ENCODE data around the gene TEX19.
"Not testable (repeated sequence)": the region's sequence is repeated elsewhere in the genome, so short reads cannot be mapped to it uniquely, and the experiment has no call there.

TEX19 gene

DNA sequence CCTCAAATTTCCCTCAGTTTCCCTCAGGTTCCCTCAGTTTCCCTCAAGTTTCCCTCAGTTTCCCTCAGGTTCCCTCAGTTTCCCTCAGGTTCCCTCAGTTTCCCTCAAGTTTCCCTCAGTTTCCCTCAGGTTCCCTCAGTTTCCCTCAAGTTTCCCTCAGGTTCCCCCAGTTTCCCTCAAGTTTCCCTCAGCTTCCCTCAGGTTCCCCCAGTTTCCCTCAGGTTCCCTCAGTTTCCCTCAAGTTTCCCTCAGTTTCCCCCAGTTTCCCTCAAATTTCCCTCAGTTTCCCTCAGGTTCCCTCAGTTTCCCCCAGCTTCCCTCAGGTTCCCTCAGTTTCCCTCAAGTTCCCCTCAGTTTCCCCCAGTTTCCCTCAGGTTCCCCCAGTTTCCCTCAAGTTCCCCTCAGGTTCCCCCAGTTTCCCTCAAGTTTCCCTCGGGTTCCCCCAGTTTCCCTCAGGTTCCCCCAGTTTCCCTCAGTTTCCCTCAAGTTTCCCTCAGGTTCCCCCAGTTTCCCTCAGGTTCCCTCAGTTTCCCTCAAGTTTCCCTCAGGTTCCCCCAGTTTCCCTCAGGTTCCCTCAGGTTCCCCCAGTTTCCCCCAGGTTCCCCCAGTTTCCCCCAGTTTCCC is 516 bp downstream of the TEX19 start:
- DNase-seq = not testable (repeated sequence)

DNA sequence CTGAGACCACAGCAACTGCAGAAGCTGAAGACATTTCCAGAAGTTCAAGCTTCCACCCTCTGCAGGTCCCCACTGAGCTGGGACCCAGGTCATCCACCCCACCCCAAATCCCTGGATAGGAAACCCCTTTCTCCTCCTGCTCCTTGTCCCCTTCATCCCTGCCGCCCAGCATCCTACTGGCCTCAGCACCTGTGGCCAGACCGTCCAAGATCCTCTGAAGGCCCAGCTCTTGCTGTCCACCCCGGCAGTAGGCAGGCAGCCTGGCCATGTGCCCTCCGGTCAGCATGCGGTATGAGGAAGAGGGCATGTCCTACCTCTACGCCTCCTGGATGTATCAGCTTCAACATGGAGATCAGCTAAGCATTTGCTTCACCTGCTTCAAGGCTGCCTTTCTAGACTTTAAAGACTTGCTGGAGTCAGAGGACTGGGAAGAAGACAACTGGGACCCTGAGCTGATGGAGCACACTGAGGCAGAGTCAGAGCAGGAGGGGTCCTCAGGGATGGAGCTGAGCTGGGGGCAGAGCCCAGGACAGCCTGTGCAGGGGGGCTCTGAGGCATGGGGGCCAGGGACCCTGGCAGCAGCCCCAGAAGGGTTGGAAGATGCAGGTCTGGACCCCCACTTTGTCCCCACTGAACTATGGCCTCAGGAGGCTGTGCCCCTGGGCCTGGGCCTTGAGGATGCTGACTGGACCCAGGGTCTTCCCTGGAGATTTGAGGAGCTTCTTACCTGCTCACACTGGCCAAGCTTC is 3.0 kb downstream of the TEX19 start:
- no peak for DNase-seq

DNA sequence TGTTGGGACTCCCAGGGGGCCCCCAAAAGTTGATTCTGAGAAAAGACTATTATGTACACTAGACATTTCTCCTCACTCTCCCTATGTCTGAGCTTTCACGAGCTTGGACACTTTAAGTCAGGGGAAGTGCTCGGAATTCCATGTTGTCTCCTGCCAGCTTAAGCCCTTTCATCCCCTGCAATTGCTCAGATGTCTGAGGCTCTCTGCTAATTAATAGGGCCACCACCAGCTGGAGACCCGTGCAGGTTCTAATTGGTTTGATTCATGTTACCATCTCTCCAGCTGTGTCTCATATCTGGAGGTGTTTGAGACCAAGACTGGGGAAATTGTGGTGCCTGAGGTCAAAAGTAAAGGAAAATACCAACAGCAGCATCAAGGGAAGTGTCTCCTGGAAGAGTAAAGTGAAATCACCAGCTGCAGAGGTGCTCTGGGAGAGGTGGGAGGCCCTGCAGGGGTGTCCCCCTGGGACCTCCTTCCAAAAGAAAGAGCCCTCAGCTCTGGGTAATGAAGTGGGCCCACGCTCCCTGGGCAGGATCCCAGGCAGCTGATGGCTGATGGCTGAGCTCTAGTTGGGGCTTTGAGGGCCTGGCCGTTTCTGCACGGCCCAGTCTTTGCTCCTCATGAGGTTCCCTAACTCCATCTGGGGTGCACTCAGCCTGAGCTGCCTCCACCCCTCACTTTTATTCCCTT is 6.7 kb downstream of the TEX19 start:
- DNase-seq = no peak

DNA sequence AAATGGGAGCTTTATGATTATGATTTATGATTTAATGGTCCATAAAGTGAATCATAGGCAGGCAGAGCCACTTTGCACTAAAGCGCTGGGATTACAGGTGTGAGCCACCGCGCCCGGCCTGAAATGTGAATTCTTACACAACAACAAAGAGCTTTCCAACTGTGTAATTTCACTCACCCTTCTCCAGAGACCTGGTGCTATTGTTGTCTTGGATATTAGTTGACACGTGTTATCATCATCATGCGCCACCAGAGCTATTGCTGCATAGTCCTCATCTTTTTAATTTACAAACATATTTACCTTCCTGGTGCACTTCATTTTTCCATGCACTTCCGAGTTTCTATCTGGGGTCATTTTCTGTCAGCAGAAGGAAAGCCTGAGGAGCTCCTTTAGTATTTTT is 7.7 kb downstream of the TEX19 start:
- DNase-seq = no peak

DNA sequence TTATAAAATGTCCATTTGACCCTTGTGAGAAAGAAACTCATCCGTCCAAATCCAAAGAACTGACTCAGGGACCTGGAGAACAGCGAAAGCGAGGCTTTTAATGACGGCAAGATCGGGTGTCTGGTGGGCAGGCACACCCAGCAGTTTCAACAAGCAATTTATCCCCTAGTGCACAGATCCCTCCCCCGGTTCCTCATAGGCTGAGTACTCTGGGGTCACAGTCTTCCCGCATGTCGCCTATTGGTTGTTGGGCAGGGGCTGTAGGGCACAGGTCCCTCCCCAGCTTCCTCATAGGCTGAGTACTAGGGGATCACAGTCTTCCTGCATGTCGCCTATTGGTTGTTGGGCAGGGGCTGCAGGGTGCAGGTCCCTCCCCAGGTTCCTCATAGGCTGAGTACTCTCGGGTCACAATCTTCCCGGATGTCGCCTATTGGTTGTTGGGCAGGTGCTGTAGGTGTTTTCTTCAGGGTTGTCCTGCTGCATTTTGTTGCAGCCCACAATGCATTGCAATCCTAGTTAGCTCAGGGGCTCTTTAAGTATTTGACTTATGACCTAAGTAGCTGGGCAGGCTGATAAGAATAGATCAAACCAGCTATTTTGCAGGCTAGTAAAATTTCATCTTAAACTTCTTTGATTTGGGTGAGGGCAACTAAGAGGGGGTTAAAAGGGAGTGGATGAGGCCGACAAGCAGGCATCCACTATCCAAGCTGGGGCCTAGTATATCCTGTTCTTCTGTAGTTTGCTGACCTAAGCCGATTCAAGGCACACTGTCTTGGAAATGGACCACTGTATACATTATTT is 8.9 kb downstream of the TEX19 start:
- DNase-seq = peak; percentile 34

DNA sequence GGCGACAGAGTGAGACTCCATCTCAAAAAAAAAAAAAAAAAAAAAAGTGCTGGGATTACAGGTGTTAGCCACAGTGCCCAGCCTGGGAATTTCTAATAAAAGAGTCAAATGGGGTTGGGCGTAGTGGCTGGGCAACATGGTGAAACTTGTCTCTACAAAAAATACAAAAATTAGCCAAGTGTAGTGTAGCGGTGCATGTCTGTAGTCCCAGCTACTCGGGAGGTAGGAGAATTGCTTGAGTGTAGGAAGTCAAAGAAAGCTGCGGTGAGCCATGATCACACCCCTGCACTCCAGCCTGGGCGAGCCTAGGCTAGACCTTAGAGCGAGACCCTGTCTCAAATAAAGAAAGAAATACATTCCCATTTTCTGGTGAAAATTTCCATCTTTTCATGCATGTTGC is 10.2 kb downstream of the TEX19 start:
- no peak for DNase-seq

DNA sequence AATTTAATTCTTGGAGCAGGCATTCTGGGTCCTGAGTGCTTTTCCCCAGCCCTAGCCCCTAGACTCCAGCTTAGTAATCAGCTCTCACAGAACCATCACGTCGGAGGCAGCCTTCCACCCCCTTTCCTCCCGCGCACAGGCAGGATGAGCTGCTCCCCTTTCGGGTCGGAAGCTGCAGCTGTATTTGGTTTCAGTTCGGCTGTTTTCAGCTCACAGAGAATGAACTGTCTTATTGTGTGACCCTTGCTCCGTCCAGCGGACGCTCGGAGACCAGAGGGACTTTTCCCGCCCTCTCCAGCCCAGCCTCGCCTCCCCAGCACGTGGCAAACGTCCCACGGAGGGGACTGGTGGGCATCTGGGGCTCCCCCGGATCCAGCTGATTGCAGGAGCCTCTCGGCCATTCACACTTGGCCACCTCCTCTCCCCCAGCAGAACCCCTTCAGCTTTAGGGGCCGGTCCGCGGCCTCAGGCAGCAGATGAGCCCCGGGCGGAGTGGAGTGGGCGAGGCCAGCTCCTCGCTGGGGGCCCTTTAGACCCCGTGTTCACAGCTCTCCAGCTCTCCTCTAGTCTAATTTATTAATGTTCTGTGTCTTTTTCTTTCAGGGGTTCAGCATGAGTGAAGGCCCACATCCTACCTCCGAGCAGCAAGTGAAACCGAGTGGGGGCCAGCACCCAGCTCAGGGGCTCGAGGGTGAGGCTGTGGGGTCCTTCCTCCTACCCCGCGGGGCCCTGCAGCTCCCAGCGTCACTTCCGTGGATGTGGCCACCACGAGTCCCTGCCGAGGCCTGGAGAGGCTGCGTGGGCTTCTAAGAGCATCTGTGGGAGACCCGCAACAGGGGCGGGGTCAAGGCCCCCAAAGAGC is 11.7 kb downstream of the TEX19 start:
- DNase-seq = no peak

DNA sequence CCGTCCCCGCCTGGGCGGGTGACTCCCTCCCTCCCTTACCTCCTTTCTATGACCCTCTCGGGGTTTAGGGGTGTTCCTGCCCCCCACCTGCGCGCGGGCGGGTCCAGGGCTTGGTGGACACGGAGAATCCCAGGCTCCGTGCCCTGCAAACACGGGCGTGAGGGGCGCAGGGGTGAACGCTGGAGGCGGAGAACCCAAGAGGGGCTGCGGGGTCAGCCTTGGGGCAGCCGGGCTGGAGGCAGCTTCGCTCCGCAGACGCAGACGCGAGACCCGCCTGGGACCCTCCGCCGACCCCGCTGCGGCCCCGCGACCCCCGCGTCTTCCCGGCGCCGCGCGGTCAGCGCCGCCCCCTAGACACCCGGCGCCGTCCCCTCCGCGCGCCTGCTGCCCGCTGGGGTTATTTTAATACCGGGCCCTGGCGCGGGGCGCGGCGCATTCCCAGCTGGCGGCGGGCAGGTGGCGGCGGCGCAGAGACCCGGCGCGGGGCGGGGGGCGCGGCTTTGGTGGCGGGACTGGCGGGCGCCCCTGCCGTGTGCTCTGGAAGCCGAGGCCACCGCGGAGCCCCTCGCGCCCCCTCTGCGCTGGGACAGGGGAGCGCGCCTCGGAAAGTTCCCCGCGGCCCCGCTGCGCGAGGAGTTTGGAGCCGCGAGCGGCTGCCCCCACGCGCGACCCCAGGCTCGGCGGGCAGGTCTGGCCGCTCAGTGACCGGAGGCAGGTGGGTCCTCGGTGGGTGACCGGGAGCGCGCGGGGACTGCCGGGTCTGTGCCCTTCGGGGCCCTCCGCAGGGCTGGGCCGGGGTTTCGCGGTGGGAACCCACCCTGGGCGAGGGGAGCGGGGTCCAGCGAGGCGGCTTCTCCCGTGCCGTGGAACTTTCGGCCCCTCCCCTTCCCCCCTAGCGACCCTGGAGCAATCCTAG is 12.5 kb downstream of the TEX19 start, which contains the start of gene UTS2R:
UTS2R (plus strand) TSS at position 433 of the 916 bp plus-strand sequence. CDS start 2,560 bp downstream, outside the sequence.
- DNase-seq = no peak

DNA sequence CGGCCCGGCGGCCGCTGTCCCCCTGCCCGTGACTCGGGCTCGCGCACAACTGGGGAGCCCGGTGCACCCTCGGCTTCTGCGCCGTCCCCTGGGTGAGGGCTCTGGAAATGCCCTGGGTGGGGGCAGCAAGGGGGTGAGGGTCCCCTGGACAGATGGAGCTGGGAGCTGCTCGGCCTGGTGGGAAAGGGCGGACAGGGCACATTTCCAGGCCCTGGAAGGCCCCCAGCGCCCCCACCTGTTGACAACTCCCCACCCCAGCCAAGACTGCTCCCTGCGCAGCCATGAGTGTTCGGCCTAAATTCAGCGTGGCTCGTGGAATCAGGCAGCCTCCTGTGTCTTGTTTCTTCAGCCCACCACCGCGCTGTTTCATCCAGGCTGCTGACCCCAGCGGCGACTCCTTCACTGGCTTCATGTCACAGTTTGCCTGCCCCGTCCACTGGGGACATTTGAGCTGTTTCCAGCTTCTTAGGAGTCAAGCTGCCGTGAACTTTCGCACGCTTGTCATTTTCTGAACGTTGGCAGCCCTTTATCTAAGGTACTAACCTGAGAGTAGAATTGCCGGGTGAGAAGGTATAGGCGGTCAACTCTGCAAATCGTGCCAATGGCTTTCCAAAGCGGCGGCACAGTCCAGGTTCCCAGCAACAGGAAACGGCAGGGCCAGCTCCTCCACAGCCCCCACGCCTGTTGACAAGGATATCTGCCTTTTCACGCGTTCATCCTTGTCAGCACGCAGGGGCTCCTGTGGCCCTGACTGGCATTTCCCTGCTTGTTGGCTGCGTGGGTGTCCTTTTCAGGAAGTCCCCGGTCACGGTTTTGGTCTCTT is 13.4 kb downstream of the TEX19 start:
- DNase-seq = no peak

DNA sequence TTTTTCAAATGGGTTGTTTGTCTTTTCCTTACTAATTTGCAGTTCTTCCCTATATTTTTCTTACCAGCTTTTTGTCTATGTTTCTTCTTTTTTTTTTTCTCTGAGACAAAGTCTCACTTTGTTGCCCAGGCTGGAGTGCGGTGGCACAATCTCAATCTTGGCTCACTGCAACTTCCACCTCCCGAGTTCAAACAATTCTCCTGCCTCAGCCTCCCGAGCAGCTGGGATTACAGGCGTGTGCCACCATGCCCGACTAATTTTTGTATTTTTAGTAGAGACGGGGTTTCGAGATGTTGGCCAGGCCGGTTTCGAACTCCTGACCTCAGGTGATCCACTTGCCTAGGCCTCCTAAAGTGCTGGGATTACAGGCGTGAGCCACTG is 14.0 kb downstream of the TEX19 start:
- not testable (repeated sequence) for DNase-seq

DNA sequence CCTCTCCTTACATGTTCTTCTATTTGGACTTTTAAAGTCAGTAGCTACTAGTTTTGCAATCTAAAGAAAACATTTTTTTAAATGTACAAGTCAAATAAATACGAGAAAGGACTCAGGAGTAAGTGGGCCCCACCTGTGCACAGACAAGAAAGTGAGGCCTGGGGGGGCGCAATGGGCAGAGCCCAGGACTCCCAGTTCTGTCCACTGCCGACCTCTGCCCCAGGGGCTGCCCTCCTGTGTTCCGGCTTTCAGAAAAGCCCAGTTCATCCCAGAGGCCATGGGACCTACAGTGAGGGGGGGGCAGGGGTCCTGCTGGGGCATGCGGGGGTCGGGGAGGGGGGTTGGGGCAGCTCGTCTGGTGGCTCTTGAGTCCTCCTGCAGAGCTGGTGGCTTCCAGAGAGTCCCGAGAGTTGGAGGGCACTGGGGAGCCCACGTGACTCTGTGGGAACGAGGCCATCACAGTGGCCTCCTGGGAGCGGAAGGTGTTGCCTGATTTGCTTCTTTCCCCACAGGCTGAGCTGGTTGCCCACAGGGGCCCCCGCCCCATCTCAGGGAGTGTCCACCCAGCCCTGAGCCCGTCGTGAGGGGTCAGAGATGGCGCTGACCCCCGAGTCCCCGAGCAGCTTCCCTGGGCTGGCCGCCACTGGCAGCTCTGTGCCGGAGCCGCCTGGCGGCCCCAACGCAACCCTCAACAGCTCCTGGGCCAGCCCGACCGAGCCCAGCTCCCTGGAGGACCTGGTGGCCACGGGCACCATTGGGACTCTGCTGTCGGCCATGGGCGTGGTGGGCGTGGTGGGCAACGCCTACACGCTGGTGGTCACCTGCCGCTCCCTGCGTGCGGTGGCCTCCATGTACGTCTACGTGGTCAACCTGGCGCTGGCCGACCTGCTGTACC is 14.9 kb downstream of the TEX19 start:
- no peak for DNase-seq

DNA sequence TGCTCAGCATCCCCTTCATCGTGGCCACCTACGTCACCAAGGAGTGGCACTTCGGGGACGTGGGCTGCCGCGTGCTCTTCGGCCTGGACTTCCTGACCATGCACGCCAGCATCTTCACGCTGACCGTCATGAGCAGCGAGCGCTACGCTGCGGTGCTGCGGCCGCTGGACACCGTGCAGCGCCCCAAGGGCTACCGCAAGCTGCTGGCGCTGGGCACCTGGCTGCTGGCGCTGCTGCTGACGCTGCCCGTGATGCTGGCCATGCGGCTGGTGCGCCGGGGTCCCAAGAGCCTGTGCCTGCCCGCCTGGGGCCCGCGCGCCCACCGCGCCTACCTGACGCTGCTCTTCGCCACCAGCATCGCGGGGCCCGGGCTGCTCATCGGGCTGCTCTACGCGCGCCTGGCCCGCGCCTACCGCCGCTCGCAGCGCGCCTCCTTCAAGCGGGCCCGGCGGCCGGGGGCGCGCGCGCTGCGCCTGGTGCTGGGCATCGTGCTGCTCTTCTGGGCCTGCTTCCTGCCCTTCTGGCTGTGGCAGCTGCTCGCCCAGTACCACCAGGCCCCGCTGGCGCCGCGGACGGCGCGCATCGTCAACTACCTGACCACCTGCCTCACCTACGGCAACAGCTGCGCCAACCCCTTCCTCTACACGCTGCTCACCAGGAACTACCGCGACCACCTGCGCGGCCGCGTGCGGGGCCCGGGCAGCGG is 15.7 kb downstream of the TEX19 start:
- DNase-seq = no peak

DNA sequence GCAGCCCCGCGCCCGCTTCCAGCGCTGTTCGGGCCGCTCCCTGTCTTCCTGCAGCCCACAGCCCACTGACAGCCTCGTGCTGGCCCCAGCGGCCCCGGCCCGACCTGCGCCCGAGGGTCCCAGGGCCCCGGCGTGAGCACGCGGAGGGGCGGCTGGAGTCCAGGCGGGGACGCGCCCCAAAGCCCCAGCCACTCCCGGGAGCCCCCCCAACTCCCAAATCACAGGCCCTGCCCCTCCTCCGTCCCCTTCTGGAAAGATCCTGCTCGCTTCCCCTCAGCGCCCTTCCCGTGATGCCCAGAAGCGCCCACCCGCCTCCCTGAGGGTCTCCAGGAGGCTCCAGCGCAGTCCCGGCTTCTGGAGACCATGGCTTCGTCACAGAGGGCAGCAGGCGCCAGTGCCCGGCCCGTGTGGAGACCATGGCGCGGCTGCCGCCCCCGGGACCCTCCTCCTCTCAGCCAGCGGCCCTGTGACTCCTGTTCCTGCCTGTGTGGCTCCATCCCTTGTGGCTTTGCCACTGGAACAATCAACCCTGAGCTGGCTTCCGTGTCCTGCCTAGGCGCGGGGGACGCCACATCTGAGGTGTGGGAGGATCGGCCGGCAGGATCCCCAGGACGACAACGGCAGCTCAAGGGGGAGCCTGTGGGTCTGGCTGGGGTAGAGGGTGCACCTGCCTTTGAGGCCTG is 16.5 kb downstream of the TEX19 start:
- no peak for DNase-seq

DNA sequence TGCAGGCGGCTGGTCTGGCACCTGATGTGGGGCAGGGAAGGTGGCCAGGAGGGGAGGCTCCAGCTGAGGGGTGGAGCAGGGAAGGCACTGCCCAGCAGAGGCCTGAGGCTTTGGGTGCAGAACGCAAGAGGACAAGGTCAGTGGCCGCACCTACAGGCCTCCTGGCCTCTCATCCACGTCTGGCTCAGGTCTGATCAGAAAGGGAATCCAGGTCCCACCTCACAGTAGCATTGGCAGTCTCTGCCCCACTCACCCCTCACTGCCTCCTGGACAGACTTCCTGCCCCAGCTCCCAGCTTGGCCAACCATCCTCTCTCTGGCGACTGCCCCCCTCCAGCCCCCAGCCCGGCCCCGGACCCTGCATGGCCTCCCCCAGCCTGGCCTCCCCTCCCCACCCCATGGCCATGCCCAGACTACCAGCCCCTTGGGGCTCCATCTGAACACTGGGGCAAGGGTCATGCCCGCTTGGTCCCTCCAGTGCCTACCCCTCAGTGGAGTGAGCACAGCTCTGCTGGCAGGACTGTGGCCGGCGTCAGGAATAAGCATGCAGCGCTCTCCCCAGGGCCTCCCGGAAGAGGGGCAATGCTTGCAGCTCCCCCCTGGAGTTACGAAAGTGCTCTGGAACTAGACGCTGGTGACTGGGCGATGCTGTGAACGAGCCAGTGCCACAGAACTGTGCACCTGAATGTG is 17.1 kb downstream of the TEX19 start:
- no peak for DNase-seq

DNA sequence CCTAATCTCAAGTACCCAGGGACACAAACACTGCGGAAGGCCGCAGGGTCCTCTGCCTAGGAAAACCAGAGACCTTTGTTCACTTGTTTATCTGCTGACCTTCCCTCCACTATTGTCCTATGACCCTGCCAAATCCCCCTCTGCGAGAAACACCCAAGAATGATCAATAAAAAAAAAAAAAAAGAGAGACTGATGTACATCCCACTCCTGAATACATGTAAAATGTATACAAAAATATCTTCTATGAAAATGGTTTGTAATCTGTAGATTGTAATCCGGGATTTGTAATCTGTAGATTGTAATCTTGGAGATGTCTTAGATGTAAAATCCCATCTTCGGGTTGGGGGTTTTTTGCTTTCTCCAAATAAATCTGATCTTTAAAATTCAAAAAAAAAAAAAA is 18.2 kb downstream of the TEX19 start:
- not testable (repeated sequence) for DNase-seq

DNA sequence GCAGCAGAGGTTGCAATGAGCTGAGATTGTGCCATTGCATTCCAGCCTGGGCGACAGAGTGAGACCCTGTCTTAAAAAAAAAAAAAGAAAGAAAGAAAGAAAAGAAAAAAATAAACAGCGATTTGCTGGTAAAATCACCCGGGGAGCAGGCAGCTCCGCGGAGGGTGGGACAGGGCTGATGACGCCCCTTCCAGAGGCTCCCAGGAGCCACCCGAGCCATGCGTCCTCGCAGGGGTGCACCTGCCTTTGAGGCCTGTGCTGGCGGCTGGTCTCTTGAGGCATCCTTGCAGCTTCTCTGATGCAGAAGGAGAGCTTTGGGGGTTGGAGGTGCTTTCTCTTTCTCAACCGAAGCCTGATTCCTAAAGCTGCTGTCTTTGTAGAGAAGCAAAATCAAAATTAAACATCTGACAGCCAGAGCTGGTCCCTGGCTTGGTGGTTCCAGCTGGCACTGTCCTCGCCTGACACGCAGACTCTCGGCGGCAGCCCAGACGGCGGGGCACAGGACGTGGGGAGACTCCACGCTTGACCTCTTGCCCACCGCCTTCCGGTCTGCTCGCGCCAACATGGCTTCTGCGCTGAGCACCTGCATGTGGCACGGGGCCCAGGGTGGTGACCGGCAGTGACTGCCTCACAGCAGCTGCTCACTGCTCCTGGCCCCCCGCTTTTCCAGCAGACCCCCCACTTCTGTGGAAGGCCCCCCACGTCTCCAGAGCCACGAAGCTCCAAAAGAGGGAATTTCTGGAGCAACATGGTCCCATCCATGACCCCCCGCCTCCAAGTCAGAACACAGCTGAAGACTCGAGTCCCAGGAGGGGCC is 19.1 kb downstream of the TEX19 start:
- DNase-seq = no peak

DNA sequence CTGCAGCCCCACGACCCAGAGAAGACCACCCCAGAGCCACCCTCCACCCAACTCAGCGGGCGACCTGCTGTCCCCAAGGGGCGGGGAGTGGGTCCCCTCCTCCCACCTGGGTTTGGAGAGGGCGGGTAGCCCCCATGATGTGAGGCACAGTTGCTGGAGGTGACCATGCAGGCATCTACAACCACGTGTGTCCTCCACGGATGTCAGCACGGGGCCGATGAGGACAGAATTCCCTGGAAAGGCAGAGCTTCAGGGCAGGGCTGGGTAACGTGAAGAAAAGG is 19.6 kb downstream of the TEX19 start:
- DNase-seq = no peak

Data from fibroblast of skin of right biceps (primary cell).